ENCODE results near the gene GSS. TPM values are rescaled to one million over a fixed set of nuclear protein-coding genes. Genes with fewer than 3 reads are reported as not detected.

The GSS gene
- polyA plus RNA-seq, 3 donors: 30.4 to 52.9 (median 34.0) TPM

DNA sequence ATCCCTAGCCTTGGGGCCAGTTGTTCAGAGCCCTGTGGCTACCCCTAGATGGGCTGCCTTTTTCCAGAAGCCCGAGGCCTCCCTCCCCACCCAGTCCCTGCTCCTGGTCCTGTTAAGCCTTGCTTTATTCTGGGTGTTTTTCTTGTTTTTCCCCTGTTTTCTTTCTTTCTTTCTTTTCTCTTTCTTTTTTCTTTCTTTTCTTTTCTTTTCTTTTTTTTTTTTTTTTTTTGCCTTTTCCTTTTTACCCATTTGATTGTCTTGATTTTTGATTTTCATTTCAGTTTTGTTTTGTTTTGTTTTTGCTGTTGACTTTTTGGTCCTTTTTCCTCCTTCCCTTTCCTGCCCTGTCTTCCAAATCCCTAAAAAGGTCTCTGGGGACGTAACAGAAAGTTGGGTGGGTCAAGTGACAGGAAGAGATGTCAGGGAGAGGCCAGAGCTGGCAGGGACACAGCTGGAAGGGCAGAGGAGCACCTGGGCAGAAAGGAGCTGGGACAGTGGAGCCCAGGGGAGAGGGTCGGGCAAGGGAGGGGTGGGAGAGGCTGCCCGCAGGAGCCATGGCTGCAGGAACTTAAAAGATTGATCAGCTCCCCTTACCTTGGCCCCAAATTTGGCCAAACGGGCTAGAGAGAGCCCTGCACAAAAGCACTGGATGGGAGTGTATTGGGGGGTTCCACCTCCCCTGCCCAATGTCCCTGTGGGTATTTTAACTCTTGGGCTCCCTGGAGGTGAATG, 27.6 kb upstream of the GSS start:
- Histone ChIP-seq H3K4me3 (replicated peaks in 1 of 3; ENCODE audit: low read depth in 2 of 3, low read length in 3 of 3) (no peak overlapping the region), H4K20me1 (ENCODE audit: insufficient read depth, low read length) (no peaks in the 10 kb centered on the region), H3K27me3 (ENCODE audit: control insufficient read depth in 2 of 2, insufficient read depth in 2 of 2, low read length in 2 of 2) (no peaks in the 10 kb centered on the region), H3K27ac (ENCODE audit: low read depth in 1 of 2, low read length in 2 of 2) (no peak overlapping the region), H3K79me2 (ENCODE audit: insufficient read depth, low read length) (no peaks in the 10 kb centered on the region), H3K36me3 (replicated peaks in 1 of 2; ENCODE audit: control insufficient read depth in 1 of 2, insufficient read depth in 2 of 2, low read length in 2 of 2) (no peaks in the 10 kb centered on the region), H3K9me3 (replicated peaks in 1 of 2; ENCODE audit: control insufficient read depth in 1 of 2, insufficient read depth in 1 of 2, low read length in 2 of 2) (no peaks in the 10 kb centered on the region), H2AFZ (ENCODE audit: insufficient read depth, low read depth, low read length, poor library complexity, severe bottlenecking) (no peak overlapping the region), H3K4me1 (ENCODE audit: control insufficient read depth in 1 of 2, insufficient read depth in 2 of 2, low read length in 2 of 2) (no peaks in the 10 kb centered on the region), H3K9ac (ENCODE audit: insufficient read depth, low read length, poor library complexity, severe bottlenecking) (no peak overlapping the region), H3K4me2 (replicated peaks; ENCODE audit: extremely low read depth, low read length, poor library complexity, severe bottlenecking) (no peak overlapping the region)
- Mint-ChIP-seq H3K27ac (no peak overlapping the region), H3K4me1 (no peaks in the 10 kb centered on the region), H3K4me3 (no peak overlapping the region), H3K27me3 (ENCODE audit: low read depth in 3 of 3) (peaks cover 12 to 32% (median 27%) of the 10 kb centered on the region in 3 donors), H3K36me3 (no peaks in the 10 kb centered on the region), H3K9me3 (no peaks in the 10 kb centered on the region)
- DNase-seq: no peak
- WGBS (ENCODE audit: insufficient coverage): 100% methylated on average over 1 of the region's 5 CpGs
- TF ChIP-seq, protein P1, sequence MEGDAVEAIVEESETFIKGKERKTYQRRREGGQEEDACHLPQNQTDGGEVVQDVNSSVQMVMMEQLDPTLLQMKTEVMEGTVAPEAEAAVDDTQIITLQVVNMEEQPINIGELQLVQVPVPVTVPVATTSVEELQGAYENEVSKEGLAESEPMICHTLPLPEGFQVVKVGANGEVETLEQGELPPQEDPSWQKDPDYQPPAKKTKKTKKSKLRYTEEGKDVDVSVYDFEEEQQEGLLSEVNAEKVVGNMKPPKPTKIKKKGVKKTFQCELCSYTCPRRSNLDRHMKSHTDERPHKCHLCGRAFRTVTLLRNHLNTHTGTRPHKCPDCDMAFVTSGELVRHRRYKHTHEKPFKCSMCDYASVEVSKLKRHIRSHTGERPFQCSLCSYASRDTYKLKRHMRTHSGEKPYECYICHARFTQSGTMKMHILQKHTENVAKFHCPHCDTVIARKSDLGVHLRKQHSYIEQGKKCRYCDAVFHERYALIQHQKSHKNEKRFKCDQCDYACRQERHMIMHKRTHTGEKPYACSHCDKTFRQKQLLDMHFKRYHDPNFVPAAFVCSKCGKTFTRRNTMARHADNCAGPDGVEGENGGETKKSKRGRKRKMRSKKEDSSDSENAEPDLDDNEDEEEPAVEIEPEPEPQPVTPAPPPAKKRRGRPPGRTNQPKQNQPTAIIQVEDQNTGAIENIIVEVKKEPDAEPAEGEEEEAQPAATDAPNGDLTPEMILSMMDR (IDR thresholded peaks at IDR 0.05): no peak
- intact Hi-C loops (cut with micrococcal nuclease): no loop called here

DNA sequence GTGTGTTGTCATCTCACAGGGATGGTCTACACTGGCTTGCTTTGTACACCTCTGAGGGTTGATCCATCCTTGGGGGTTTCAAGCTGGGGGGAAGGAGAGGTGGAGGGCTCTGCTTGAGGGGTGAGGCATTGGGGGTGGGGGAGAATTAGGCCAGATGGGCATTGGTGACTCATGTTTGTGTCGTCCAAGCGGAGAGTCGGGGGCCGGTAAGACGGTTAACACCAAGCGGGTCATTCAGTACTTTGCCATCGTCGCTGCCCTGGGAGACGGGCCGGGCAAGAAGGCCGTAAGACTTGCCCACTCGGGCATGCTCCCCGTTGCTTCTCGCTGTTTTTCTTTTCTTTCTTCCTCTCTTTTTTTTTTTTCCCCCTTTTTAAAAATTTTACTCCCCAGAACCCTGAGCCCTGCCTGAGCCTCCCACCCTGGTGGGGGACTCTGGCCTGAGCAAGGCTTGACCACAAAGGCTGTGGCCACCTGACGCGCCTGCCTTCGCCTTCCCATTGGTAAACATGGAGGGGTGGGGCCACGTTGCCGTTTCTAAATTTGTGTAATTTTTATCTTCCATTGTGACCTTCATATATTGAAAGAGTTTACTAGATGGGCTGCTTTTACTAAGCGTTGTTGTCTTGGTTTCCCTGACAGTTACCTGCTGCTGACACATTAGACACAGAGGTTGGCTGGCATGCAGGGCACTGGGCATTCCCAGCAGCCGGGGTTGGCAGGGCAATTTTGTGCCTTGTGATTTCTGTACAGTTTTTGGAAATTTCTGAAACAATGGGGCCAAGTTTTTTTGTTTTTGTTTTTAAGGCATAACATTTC, 26.9 kb upstream of the GSS start:
- DNase-seq: no peak
- Mint-ChIP-seq H3K9me3 (no peaks in the 10 kb centered on the region), H3K4me3 (no peak overlapping the region), H3K27me3 (ENCODE audit: low read depth in 3 of 3) (peaks cover 12 to 32% (median 27%) of the 10 kb centered on the region in 3 donors), H3K36me3 (no peaks in the 10 kb centered on the region), H3K4me1 (no peaks in the 10 kb centered on the region), H3K27ac (no peak overlapping the region)
- 99% methylated on average over 12 of the region's 21 CpGs for WGBS (ENCODE audit: insufficient coverage)
- Histone ChIP-seq H3K4me2 (replicated peaks; ENCODE audit: extremely low read depth, low read length, poor library complexity, severe bottlenecking) (no peak overlapping the region), H3K4me3 (replicated peaks in 1 of 3; ENCODE audit: low read depth in 2 of 3, low read length in 3 of 3) (no peak overlapping the region), H3K36me3 (replicated peaks in 1 of 2; ENCODE audit: control insufficient read depth in 1 of 2, insufficient read depth in 2 of 2, low read length in 2 of 2) (no peaks in the 10 kb centered on the region), H3K79me2 (ENCODE audit: insufficient read depth, low read length) (no peaks in the 10 kb centered on the region), H3K27ac (ENCODE audit: low read depth in 1 of 2, low read length in 2 of 2) (no peak overlapping the region), H3K4me1 (ENCODE audit: control insufficient read depth in 1 of 2, insufficient read depth in 2 of 2, low read length in 2 of 2) (no peaks in the 10 kb centered on the region), H2AFZ (ENCODE audit: insufficient read depth, low read depth, low read length, poor library complexity, severe bottlenecking) (no peak overlapping the region), H3K9ac (ENCODE audit: insufficient read depth, low read length, poor library complexity, severe bottlenecking) (no peak overlapping the region), H4K20me1 (ENCODE audit: insufficient read depth, low read length) (no peaks in the 10 kb centered on the region), H3K9me3 (replicated peaks in 1 of 2; ENCODE audit: control insufficient read depth in 1 of 2, insufficient read depth in 1 of 2, low read length in 2 of 2) (no peaks in the 10 kb centered on the region), H3K27me3 (ENCODE audit: control insufficient read depth in 2 of 2, insufficient read depth in 2 of 2, low read length in 2 of 2) (no peaks in the 10 kb centered on the region)
- intact Hi-C loops (cut with micrococcal nuclease): no loop called here
- TF ChIP-seq, protein P1 (IDR thresholded peaks at IDR 0.05): no peak

All from CD14-positive monocyte (primary cell).